ENCODE results near the gene PATJ. TPM values are rescaled to one million over a fixed set of nuclear protein-coding genes. Genes with fewer than 3 reads are reported as not detected.

Gene PATJ
- polyA plus RNA-seq, 1 of the 3 experiments (the other 2 are of a cell fraction) = 3.0 TPM

GRCh38 chr1:62194651-62195544 is 452.6 kb downstream of the PATJ start, which contains the start of gene L1TD1:
TSS of gene L1TD1 (plus strand) at chr1:62194849. CDS start at chr1:62206629, 11,780 bp downstream.
- Histone ChIP-seq H3K4me1 (ENCODE audit: control insufficient read depth in 1 of 2, insufficient read depth in 2 of 2, low read depth in 1 of 2, low read length in 1 of 2) (no peaks in the 10 kb centered on the region), H3K4me2 (no peak within 1 kb of the TSS), H3K4me3 (ENCODE audit: low read depth in 2 of 2, low read length in 1 of 2) (no peak within 1 kb of the TSS), H4K20me1 (ENCODE audit: insufficient read depth) (no peaks in the 10 kb centered on the region), H3K9ac (no peak within 1 kb of the TSS), H3K79me2 (ENCODE audit: insufficient read depth) (no peaks in the 10 kb centered on the region), H3F3A (replicated peaks; ENCODE audit: insufficient read depth) (no peaks in the 10 kb centered on the region), H3K9me3 (no peaks in the 10 kb centered on the region), H3K36me3 (replicated peaks in 1 of 2; ENCODE audit: control insufficient read depth in 1 of 2, insufficient read depth in 2 of 2, low read length in 1 of 2) (no peaks in the 10 kb centered on the region), H2AFZ (ENCODE audit: low read depth) (no peak within 1 kb of the TSS), H3K27ac (ENCODE audit: low read depth in 2 of 2, low read length in 1 of 2) (no peak within 1 kb of the TSS), H3K9me2 (no peaks in the 10 kb centered on the region), H3K27me3 (ENCODE audit: insufficient read depth) (no peaks in the 10 kb centered on the region)
- CTCF ChIA-PET = no interaction called here
- no peak for TF ChIP-seq GATA2 (CRISPR knock-in tag; IDR thresholded peaks at IDR 0.05)
- no peak for TF ChIP-seq NRF1 (IDR thresholded peaks at IDR 0.05; ENCODE audit: low read depth, low read length)
- no peak for TF ChIP-seq GABPA (IDR thresholded peaks at IDR 0.05; ENCODE audit: low read depth)
- no peak for TF ChIP-seq EZH2phosphoT487 (IDR thresholded peaks at IDR 0.05; ENCODE audit: borderline replicate concordance, low read depth)
- DNase-seq = peak; percentile 25
- POLR2A ChIA-PET = no interaction called here
- WGBS (ENCODE audit: low lambda C conversion rate) = 85% methylated on average over 38 of the region's 55 CpGs

- H3K9me2 ChIP-seq = no peaks in the 10 kb centered on the region
- H3K36me3 ChIP-seq (replicated peaks in 1 of 2; ENCODE audit: control insufficient read depth in 1 of 2, insufficient read depth in 2 of 2, low read length in 1 of 2) = no peaks in the 10 kb centered on the region
- no peak overlapping the region for H3K9ac ChIP-seq
- no peaks in the 10 kb centered on the region for H3K4me1 ChIP-seq (ENCODE audit: control insufficient read depth in 1 of 2, insufficient read depth in 2 of 2, low read depth in 1 of 2, low read length in 1 of 2)
- no peak overlapping the region for H2AFZ ChIP-seq (ENCODE audit: low read depth)
- WGBS (ENCODE audit: low lambda C conversion rate) = 76% methylated on average over 17 of the region's 17 CpGs
- ChIA-PET POLR2A (no interaction called here), CTCF (interaction anchor here (2.8 kb wide), 1 partner anchor 21 kb away, joined by 10 read pairs; no protein-coding TSS in a partner anchor)
- DNase-seq = peak; percentile 18
- no peak overlapping the region for H3K4me2 ChIP-seq
- H3K79me2 ChIP-seq (ENCODE audit: insufficient read depth) = no peaks in the 10 kb centered on the region
- H3K27ac ChIP-seq (ENCODE audit: low read depth in 2 of 2, low read length in 1 of 2) = no peak overlapping the region
- H4K20me1 ChIP-seq (ENCODE audit: insufficient read depth) = no peaks in the 10 kb centered on the region
- H3F3A ChIP-seq (replicated peaks; ENCODE audit: insufficient read depth) = no peaks in the 10 kb centered on the region
- H3K27me3 ChIP-seq (ENCODE audit: insufficient read depth) = no peaks in the 10 kb centered on the region
- H3K9me3 ChIP-seq = no peaks in the 10 kb centered on the region
- no peak overlapping the region for H3K4me3 ChIP-seq (ENCODE audit: low read depth in 2 of 2, low read length in 1 of 2)
- TF ChIP-seq RAD21 (IDR thresholded peaks at IDR 0.05; ENCODE audit: low read length) = no peak
- no peak for TF ChIP-seq SMC3 (IDR thresholded peaks at IDR 0.05; ENCODE audit: low read depth, low read length)
- no peak for TF ChIP-seq SIN3A (IDR thresholded peaks at IDR 0.05; ENCODE audit: borderline replicate concordance, low read depth, low read length)
- TF ChIP-seq, protein P1, sequence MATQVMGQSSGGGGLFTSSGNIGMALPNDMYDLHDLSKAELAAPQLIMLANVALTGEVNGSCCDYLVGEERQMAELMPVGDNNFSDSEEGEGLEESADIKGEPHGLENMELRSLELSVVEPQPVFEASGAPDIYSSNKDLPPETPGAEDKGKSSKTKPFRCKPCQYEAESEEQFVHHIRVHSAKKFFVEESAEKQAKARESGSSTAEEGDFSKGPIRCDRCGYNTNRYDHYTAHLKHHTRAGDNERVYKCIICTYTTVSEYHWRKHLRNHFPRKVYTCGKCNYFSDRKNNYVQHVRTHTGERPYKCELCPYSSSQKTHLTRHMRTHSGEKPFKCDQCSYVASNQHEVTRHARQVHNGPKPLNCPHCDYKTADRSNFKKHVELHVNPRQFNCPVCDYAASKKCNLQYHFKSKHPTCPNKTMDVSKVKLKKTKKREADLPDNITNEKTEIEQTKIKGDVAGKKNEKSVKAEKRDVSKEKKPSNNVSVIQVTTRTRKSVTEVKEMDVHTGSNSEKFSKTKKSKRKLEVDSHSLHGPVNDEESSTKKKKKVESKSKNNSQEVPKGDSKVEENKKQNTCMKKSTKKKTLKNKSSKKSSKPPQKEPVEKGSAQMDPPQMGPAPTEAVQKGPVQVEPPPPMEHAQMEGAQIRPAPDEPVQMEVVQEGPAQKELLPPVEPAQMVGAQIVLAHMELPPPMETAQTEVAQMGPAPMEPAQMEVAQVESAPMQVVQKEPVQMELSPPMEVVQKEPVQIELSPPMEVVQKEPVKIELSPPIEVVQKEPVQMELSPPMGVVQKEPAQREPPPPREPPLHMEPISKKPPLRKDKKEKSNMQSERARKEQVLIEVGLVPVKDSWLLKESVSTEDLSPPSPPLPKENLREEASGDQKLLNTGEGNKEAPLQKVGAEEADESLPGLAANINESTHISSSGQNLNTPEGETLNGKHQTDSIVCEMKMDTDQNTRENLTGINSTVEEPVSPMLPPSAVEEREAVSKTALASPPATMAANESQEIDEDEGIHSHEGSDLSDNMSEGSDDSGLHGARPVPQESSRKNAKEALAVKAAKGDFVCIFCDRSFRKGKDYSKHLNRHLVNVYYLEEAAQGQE (IDR thresholded peaks at IDR 0.05; ENCODE audit: low read depth, low read length) = no peak
- TF ChIP-seq GABPA (IDR thresholded peaks at IDR 0.05; ENCODE audit: low read depth) = no peak
- no peak for TF ChIP-seq ELF1 (IDR thresholded peaks at IDR 0.05)
- no peak for TF ChIP-seq USF2 (IDR thresholded peaks at IDR 0.05; ENCODE audit: borderline replicate concordance, low read depth, low read length)
- TF ChIP-seq TAF1 (IDR thresholded peaks at IDR 0.05; ENCODE audit: borderline replicate concordance, low read depth, low read length) = no peak
- no peak for TF ChIP-seq ZBTB33 (IDR thresholded peaks at IDR 0.05; ENCODE audit: borderline replicate concordance, low read depth)
- TF ChIP-seq MXI1 (IDR thresholded peaks at IDR 0.05; ENCODE audit: low read depth, low read length) = no peak
- TF ChIP-seq NFIC (IDR thresholded peaks at IDR 0.05; ENCODE audit: borderline replicate concordance) = no peak
- TF ChIP-seq MAX (IDR thresholded peaks at IDR 0.05; ENCODE audit: low read depth) = no peak
- no peak for TF ChIP-seq EP300 (IDR thresholded peaks at IDR 0.05; ENCODE audit: borderline replicate concordance in 1 of 2, low read depth in 1 of 2, low read length in 1 of 2)
- no peak for TF ChIP-seq FOSL2 (IDR thresholded peaks at IDR 0.05; ENCODE audit: borderline replicate concordance, low read depth)
These were observed 453.9 kb downstream of the PATJ start for GRCh38 chr1:62196086-62196690.

Measured in SK-N-SH (cell line).